ENCODE results near the gene ARHGAP28.

The ARHGAP28 gene

DNA sequence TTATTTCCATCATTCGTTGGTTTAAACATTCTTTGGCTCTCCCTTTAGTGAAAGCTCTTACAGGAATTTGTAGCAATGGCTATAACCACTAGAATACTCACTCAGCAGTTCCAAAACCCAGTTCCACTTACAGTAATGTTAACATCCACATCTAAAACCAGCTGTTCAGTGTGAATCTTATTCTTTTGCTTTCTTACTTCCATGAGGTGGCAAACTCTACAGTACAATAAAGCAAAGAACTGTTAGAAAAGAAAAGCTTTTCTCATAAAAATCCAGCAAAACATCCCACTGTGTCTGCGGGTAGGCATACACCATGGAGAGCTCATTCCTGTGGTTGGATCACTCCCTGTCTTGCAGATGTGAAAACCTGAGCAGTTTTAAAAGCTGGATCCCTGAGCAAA is 147.1 kb downstream of the ARHGAP28 start:
- no peak for DNase-seq

DNA sequence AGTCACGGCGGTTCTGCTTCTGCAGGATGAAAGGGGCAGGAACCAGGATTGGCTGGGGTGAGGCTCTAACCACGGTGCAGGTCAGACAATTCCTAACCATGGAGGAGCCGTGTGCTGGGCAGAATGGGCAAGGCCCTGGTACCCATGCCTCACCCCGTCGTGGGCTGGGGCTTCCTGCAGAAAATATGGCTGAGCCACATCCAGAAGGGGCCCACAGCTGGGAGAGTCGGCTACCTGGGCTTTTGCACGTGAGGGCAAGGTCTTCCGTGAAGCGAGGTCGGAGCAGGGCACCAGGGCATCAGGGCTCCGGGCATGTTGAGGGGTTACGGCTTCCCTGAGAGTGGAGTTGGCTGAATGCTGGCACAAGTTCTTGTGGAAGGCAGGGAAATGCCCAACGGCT is 147.8 kb downstream of the ARHGAP28 start:
- no peak for DNase-seq

DNA sequence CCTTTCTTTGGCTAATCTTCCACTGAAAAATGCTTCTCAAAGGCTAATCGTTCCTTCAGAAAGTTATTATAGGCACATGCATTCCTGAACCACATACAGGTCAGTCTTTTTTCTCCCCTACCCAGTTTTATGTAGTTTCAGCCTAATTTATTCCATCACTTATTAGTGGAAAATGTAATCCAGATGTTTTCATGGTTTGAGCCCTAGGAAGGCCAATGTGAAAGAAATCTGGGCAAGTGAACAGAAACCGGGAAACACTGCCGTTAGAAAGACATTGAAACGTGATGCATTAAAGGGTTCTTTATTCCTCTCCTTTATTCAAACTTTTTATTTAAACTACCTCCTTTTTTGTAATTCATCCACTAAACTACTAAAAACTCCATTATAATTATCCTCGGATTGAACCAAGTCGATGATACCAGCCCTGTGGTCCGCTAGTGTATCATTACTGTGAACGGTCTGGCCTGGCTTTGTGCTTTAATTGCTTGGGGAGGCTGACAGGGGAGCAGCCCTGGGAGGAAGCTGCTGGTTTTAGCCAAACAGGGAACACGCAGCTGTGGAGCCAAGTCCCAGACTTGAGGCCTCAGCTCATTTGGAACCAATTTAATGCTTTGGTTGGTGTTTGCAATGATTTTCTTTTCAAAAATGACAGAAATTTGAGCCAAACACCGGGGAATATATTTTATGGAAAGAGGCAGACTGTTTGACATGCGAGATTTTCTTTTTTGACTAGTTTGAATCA is 149.2 kb downstream of the ARHGAP28 start:
- DNase-seq = no peak

DNA sequence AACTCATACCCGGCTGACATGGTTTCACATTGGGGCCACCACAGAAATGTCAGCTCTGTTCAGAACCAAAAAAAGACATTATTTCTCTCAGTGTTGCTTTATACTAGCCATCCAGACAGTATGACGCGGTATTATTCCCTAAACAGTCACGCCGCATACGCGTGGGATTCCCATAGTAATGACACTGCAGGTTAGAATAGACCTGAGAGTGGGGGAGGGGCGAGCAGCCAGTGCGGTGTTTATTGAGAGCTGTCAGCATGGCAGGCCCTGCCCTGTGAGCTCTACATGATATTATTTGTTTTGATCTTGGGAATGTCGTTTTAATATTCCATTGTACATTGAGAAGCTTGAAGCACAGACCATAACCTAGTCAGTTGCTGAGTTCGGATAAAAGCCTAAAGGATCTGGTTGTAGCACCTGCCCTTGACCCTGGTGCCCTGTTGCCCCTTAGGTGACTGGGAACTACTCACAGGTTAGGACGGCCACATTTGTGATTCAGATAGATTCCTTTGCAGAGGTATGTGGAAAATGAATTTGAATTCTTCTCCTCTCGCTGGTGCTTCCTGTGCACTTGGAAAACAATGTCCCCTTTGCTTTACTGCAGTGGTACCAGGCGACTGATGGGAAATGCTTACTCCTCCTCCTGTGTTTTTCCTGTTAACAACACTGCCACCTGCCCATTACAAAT is 150.1 kb downstream of the ARHGAP28 start:
- DNase-seq = no peak

DNA sequence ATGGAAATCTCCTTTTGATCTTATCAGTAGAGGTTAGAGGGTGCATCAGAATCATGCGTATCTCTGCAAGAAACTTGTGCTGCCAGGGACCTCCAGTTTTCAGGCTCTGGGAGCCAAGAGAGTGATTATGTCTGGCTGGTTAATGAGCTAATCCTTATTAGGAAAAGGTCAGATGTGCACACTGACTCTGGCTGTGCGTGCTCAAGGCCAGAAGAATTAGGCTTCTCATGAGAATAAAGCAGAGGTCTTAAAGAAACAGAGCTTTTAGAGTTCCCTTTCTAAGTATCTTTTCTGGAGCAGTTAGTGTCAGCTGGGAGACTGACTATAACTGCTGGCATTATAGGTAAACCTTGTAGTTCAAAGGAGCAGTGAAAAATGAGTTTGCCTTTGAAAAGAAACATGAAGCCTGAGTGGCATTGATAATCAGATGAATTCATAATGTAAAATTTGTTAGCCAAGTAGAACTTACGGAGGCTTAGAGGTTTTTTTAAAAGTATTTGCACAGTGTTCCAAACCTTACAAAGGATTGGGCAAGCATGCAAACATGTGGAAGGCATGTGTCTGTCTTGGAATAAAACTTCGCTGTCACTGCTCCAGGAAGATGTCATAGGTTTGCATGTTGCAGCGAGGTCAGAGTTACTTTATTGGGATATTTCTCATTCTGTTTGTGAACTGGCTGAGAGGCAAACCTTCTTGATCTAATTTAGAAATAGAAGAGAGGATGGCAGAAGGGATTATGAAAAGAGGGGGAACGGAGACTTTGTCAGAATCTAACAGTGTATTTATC is 151.7 kb downstream of the ARHGAP28 start:
- no peak for DNase-seq

DNA sequence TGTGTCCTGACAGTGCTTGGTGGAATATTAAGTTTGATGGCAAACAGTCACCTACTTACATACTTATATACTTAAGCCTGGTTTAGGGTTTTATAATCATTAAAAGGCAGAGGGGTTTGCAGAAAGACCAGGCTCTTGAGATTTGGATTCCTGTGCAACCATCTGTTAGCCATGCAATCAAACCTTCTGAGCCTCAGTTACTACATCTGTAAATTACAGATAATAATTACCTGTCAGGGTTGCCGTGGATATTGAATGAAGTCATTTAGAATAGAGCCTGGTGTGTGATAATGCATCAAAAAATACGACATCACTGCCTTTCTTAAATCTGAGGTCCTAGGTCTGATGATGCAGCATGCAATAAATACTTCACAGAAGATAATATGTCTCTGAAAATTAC is 152.9 kb downstream of the ARHGAP28 start:
- no peak for DNase-seq

DNA sequence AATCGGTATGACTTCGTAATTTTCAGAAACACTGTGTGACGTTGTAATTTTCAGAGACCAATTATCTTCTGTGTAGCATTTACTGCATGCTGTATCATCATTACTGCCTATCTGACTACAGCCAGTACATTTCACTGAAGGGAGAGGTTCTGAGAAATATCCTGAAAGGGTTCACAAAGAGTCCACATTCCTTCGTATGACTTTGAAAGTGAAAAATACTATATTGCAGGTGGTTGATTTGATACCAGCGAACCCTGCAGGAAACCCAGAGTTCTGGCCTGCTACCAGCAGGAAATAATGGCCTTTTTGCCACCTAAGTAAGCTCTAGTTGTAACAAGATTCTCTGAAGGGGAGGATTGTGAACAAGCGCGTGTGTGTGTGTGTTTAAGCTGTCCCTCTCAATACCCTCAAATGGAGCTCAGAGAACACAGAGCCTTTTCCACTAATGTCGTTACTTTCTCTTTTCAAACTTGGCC is 155.5 kb downstream of the ARHGAP28 start:
- no peak for DNase-seq

DNA sequence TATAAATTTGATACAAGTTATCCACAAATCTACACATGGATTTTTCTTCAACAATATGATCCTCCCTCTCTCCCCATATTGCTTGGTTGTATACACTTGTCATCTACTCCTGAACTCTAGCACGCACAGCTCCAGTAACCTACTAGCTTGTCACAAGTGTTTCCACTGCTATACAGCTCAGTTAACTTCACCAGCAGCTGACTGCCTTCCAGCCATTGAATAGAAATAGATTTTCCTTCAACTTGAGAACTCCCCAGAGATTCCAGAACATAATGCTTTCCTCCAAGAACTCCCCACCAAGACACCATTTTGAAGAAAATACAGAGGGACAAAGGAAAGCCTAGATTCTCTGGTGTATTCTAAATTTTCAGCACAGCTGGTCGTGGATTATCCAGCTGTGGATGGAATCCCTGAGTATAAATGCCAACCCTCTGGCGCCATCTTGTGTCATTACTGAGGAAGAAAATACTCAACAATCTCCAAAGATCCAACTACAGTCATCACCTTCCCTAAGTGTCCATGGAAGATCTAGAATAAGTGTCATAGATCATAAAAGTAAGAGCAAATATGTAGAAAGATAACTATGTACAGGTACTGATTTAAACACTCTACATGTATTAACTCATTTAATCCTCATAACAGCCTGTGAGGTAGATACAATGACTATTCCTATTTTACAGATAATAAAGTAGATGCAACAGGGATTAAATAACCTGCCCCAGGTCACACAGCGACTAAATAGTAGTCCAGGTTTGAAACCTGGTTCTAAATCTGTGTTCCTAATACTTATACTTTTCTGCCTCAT is 156.7 kb downstream of the ARHGAP28 start:
- DNase-seq = no peak

DNA sequence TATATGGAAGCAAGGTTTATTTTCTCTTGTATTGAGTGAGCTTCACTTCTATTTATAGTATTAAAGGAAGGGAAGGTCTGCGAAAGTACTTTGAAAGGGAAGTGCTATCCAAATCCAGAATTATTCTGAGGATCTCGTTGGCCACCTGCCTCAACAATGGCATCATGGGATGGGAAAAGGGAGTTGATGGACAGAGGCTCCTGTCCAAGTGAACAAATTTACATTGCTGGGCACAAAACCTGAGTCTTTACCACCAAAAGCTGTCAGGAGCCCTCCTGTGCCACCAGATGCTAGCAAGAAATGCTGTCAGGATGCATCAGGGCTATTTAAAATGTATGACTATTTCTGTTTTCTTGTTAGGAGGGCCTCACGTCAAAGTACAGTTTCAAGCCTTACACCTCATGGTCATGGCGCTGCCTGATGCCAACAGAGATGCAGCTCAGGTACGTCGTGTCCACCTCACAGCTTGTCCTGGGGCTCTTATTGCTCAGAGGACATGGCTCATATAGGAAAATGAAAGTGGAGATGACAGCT is 157.3 kb downstream of the ARHGAP28 start:
- DNase-seq = no peak

DNA sequence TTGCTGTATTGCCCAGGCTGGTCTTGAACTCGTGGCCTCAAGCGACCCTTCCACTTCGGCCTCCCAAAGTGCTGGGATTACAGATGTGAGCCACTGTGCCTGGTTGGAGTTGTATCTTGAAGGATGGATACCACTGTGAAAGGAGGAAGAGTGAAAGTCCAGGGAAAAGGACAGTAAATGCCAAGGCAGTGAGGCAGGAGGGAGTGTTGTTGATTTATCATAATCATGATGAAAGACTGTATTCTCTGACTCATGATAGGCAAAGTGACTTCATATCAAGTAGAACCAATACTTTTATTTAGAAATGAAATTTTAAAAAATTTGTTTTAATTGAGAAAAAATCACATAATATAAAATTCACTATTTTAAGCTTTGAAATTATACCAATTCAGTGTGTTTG is 162.3 kb downstream of the ARHGAP28 start:
- DNase-seq = no peak

DNA sequence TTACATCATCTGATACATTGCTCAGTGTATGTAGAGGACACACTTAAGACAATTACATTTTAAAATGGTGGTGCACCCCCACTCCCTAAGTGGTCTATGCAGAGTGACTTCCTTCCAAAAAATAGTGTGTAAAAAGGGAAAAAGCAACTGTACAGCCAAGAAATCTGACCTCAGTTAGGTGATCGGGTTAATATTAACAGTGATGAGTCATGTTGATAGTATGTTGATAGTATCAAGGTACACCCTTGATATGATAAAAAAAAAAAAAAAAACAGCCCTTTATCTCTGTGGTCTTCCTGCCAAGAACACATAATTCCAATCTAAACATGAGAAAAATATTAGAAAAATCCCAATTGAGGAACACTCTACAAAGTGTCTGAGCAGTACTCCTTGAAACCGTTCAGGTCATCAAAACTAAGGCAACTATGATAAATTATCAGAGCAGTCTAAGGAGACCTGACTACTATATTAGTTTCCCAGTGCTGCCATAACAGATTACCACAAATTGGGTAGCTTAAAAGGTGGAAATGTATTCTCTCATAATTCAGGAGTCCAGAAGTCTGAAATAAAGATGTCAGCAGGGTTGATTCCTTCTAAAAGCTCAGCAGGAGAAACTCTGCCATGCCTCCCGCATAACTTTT is 171.9 kb downstream of the ARHGAP28 start:
- no peak for DNase-seq

DNA sequence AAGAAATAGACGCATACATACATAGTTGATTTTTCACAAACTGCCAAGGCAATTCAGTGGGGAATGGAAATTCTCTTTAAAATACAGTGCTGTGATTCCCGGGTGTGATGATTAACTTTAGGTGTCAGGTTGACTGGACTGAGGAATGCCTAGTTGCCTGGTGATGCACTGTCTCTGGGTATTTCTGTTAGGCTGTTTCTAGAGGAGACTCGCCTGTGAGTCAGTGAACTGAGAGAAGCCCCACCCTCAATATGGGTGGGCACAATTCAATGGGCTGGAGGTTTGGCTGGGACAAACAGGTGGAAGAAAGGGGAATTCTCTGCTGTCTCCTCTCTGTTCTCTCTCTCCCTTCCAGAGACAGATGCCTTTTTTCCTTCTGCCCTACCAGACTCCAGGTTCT is 187.6 kb downstream of the ARHGAP28 start:
- DNase-seq = no peak

DNA sequence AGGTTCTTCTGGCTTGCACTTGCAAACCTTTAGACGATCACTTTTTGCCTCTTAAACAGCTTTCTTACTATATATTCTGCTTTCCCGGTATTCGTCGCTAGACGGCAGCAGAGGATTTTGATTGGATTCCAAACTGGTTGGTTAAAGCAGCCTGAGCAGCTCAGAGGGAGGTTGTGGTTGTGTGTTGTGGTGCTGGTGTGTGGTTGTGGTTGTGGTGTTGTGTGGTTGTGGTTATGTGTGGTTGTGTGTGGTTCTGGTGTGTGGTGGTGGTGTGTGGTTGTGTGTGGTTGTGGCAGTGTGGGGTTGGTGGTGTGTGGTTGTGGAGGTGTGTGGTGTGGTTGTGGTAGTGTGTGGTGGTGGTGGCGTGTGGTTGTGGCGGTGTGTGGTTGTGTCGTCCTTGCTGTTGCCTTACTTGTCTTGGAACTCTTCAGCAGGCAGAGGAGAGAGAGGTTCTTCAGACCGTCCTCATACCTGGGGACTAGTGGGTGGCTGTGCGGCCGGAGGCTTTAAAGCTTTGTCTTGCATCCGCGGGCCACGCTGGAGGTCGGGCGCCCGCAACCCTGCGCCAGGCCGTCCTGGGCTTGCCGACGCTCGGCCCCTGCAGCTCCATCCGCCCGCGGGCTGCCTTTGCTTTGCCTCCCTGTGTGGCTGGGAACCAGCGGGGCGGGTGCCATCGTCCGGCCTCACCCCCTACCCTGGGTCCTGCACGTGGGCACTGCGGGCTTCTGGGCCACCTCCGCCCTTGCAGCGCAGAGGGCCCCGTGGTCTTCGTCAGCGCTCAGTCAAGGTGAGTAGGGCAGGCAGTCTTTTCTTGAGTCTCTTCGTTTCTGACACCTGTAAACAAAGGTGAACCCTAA is 190.8 kb downstream of the ARHGAP28 start:
- no peak for DNase-seq

DNA sequence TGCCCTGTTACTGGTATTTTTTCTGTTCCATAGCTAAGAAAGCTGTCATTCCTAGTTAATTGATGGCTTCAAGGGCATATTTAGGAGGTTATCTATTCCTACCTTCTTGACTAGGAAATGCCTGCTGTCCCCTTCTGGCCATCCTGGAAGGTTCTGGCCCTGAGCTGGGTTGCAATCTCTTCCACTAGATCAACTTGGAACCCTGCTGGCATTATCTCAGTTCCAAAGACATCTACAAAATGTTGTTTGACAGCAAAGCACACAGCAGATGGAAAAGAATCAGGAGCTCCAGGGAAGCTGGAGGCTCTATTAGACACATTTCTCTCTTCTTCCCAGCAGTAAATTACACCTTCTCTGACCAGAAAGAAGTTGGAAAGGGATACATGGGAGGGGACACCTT is 192.1 kb downstream of the ARHGAP28 start:
- no peak for DNase-seq

DNA sequence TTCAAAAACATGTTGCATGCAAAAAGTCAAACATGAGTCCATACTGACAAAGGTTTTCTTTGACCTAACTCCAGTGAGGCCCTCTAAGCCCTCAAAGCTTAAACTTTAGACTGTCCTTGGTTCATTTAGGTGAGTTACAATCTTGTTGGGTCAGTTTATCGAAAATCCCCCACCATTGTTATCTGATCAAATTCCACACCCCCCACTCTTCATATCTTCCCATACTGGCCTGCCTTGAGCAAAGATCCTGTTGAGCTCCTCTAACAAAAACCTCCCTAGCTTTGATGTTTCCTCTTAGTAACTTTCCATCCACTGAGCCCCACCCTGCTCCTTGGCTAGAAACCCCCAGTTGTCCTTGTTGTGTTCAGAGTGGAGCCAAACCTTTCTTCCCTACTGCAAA is 193.7 kb downstream of the ARHGAP28 start:
- DNase-seq = no peak

DNA sequence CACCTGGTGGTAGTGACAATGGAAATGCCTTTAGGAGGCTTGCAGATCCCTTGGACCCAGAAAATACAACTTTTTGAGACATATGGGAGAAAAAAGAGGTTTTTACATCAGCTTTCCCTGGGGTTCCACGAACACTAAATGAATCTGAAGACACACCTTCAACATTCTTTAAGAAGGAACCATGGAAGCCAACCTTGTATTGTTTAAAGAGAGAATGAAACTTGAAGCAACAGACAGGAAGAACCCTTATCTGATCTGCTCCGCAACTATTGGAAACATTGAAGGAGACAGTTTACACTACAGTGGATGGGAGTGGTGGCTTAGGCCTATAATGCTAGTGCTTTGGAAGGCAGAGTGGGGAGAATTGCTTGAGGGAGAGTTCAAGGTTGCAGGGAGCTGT is 197.6 kb downstream of the ARHGAP28 start:
- no peak for DNase-seq

DNA sequence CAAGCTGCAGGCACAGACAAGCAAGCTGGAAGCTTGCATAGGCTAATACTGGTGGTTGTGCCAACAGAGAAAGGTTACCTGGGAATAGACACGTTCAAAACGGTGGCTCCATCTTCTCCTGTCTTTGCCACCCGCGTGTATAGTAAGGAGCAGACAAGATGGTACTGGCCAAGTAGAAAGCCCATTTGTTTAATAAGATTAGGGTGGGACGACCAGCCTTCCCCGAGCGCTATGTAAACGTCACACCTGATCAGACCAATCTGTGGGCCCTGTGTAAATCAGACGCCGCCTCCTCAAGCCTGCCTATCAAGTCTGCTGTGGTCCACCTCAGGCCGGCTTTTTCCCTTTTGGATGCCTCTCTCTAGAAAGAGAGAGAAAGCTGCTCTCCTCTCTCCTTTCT is 198.8 kb downstream of the ARHGAP28 start:
- DNase-seq = no peak

DNA sequence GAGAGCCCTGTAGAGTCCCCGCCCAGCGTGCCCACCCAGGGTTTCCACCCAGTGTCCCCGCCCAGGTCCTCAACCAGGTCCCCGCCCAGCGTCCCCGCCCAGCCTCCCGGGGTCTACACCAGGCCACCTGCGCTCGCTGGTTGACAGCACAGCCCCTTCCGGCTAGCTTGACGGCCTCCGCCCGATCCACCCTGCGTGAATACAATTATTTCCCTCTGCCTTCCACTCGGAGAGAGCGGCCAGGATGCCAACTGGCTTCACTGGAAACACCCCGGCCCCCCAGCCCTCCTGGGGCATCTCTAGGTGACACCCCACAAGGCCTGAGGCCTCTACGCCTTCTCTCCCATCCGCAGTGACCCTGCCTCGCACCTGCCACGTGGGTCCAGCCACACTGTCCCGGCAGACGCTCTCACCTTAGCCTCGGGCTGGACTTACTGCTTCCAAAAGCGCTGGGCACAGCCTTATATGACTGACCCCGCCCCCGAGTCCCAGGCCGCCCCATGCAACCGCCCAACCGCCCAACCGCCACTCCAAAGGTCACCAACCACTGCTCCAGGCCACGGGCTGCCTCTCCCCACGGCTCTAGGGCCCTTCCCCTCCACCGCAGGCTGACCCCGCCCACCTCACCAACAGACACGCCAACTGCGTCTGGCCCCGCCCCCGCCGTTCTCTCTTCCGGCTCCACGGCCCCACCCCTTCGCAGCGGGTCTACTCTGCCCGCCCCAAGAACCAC is 200.0 kb downstream of the ARHGAP28 start:
- DNase-seq = no peak

DNA sequence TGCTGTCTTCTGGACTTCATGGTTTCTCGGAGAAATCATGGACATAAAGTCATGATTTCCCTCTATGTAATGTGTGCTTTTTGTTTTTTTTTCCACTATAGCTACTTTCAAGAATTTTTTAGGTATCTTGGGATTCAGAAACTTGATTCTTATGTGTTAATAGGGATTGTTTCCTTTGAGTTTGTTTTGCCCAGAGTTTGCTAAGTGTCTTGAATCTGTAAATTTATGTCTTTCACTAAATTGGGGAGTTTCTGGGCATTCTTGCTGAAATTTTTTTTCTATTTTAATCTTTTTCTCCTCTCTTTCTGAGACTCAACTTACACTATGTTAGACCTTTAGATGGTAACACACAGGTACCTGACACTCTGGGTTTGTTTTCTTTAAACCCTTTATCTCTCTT is 205.3 kb downstream of the ARHGAP28 start:
- no peak for DNase-seq

DNA sequence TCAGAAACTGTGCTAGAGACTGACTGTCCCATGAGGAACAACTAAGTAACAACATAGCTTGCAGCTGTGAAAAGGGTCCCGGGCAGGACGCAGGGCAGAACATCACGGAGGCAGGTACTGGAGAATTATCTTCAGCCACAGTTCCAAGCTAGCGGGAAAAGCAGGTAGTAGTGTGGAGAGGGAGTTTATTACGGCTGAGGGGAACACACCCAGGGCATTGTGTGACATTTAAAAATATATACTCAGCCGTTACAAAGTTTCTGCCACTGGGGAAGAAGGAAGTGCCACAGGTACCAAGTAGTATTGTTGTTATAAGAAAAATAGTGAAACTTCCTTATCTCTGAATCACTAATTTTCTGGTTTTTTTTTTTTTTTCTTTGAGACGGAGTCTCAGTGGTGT is 208.5 kb downstream of the ARHGAP28 start:
- DNase-seq = no peak

Data from activated effector memory CD4-positive, alpha-beta T cell treated with anti-CD3 and anti-CD28 coated beads, Interleukin-2, amount 50 U/mL, for 16 hours (primary cell).